DOHH2 (cell line): ENCODE results near the gene HBEGF.

Source experiments
- H3F3A ChIP-seq: fragments of 200-600 bp; sonication (generic), shearing (Covaris generic); 2 replicates; pipeline ENCODE4 v1.6.0; 2016; ENCODE audit warnings: antibody characterized with exemption, mild to moderate bottlenecking; ENCODE audit not compliant: control insufficient read depth, insufficient read depth
- H3K27ac ChIP-seq: fragments of 200-600 bp; sonication (generic); 2 replicates; pipeline ENCODE4 v1.5.1; 2014; ENCODE audit warnings: low read depth, mild to moderate bottlenecking, low read length, moderate library complexity
- H3K27me3 ChIP-seq: fragments of 200-600 bp; sonication (generic); 2 replicates; pipeline ENCODE4 v1.6.1; 2014; ENCODE audit warnings: mild to moderate bottlenecking, low read length, mixed read lengths; ENCODE audit not compliant: control insufficient read depth
- H3K36me3 ChIP-seq: fragments of 200-600 bp; sonication (generic); 2 replicates; pipeline ENCODE4 v1.6.1; 2014; ENCODE audit warnings: mild to moderate bottlenecking, low read length, moderate library complexity, mixed read lengths; ENCODE audit not compliant: control insufficient read depth
- H3K4me1 ChIP-seq: fragments of 200-600 bp; sonication (generic); 2 replicates; pipeline ENCODE4 v1.6.1; 2014; ENCODE audit warnings: mild to moderate bottlenecking, low read length, mixed read lengths; ENCODE audit not compliant: control insufficient read depth
- H3K4me2 ChIP-seq: fragments of 200-600 bp; sonication (generic); 2 replicates; pipeline ENCODE4 v1.6.0; 2014; ENCODE audit warnings: mild to moderate bottlenecking, low read length, moderate library complexity
- H3K4me3 ChIP-seq: fragments of 200-600 bp; sonication (generic); 2 replicates; pipeline ENCODE4 v1.5.1; 2014; ENCODE audit warnings: mild to moderate bottlenecking, low read length, mixed read lengths
- H3K79me2 ChIP-seq: fragments of 200-600 bp; sonication (generic); 2 replicates; pipeline ENCODE4 v1.6.1; 2014; ENCODE audit warnings: mild to moderate bottlenecking, low read length, mixed read lengths; ENCODE audit not compliant: control insufficient read depth
- H3K9me2 ChIP-seq: fragments of 200-600 bp; sonication (generic); replicated peaks from 2 replicates; pipeline ENCODE4 v1.6.1; 2014; ENCODE audit warnings: mild to moderate bottlenecking, low read length, mixed read lengths; ENCODE audit not compliant: control insufficient read depth
- H3K9me3 ChIP-seq: fragments of 200-600 bp; sonication (generic); 2 replicates; pipeline ENCODE4 v1.6.1; 2014; ENCODE audit warnings: antibody characterized with exemption, low read length, mixed read lengths; ENCODE audit not compliant: control insufficient read depth, insufficient read depth
- H4K20me1 ChIP-seq: fragments of 200-600 bp; sonication (generic); 2 replicates; pipeline ENCODE4 v1.6.0; 2014; ENCODE audit warnings: low read depth, mild to moderate bottlenecking, antibody characterized with exemption, low read length, moderate library complexity; ENCODE audit not compliant: control insufficient read depth, insufficient read depth
- EZH2phosphoT487 ChIP-seq: fragments of 200-600 bp; sonication (generic); IDR thresholded peaks from 2 replicates; pipeline ENCODE4 v1.6.1; 2017; ENCODE audit warnings: borderline replicate concordance, mild to moderate bottlenecking, antibody characterized with exemption, low read length, moderate library complexity, mixed read lengths
- TF ChIP-seq, protein P1 (sequence below): fragments of 200-600 bp; sonication (generic); IDR thresholded peaks from one replicate; pipeline ENCODE4 v1.5.1; 2014; ENCODE audit warnings: antibody characterized with exemption, mild to moderate bottlenecking, low read depth, low read length; ENCODE audit not compliant: poor library complexity, severe bottlenecking

Gene HBEGF

DNA sequence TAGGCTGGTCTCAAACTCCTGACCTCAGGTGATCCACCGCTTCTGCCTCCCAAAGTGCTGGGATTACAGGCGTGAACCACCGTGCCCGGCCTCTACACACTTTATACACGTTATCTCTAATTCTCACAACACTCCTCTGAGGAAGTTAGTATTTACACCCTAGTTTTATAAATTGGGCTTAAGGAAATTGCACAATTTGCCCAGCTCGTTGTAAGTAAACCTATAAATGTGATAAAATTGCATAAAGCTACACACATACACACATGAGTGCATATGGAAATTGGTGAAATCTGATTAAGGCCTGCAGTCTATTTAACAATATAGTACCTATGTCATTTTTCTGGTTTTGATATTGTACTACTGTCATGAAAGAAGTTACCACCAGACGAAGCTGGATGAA lies 9.1 kb upstream of the HBEGF start:
- Histone ChIP-seq H4K20me1 (no peaks in the 10 kb centered on the region), H3K9me2 (no peaks in the 10 kb centered on the region), H3K4me2 (no peak overlapping the region), H3K79me2 (no peaks in the 10 kb centered on the region), H3K4me1 (peaks cover 3% of the 10 kb centered on the region), H3K27me3 (no peaks in the 10 kb centered on the region; the same call in 1 of the 2 replicates), H3K9me3 (no peaks in the 10 kb centered on the region), H3K4me3 (no peak overlapping the region), H3F3A (no peaks in the 10 kb centered on the region), H3K27ac (no peak overlapping the region), H3K36me3 (no peaks in the 10 kb centered on the region)
- TF ChIP-seq EZH2phosphoT487 = no peak
- TF ChIP-seq, protein P1, sequence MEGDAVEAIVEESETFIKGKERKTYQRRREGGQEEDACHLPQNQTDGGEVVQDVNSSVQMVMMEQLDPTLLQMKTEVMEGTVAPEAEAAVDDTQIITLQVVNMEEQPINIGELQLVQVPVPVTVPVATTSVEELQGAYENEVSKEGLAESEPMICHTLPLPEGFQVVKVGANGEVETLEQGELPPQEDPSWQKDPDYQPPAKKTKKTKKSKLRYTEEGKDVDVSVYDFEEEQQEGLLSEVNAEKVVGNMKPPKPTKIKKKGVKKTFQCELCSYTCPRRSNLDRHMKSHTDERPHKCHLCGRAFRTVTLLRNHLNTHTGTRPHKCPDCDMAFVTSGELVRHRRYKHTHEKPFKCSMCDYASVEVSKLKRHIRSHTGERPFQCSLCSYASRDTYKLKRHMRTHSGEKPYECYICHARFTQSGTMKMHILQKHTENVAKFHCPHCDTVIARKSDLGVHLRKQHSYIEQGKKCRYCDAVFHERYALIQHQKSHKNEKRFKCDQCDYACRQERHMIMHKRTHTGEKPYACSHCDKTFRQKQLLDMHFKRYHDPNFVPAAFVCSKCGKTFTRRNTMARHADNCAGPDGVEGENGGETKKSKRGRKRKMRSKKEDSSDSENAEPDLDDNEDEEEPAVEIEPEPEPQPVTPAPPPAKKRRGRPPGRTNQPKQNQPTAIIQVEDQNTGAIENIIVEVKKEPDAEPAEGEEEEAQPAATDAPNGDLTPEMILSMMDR = no peak

DNA sequence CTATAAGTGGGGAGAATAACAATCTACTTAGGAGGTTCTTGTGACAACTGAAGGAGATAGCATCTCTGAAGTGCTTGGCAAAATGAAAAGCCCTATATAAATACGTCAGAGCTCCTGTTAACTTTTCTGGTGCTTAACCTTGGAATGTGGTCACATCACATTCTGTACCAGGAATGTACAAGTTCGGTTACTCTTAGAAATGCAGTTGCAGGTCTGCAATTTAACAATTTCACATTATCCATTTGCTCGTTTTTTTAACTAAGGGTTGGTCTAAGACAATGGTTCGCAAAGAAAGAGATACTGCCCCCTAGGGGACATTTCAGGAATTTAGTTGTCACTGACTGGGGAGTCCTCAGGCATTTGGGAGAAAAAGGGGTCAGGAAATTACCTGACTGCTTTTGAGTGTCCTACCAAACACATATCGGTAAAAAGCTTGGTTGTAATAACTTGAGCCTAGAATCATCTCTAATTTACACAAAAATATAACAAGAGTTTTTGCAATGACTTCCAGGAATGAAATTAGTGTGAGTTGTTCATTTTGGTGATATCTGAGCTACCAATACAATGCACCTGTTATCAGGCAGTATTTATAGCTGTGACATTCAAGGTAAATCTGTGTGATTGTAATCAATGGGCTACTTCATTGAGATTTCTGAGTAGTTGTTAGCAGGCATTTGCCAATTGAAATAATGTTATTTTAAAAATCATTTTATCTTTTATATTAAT lies 5.4 kb upstream of the HBEGF start:
- no peaks in the 10 kb centered on the region for H3K36me3 ChIP-seq
- no peak for TF ChIP-seq EZH2phosphoT487
- TF ChIP-seq, protein P1 = peak; percentile 84
- H4K20me1 ChIP-seq = no peaks in the 10 kb centered on the region
- no peaks in the 10 kb centered on the region for H3K9me2 ChIP-seq
- no peak overlapping the region for H3K27ac ChIP-seq
- peaks cover 20% of the 10 kb centered on the region for H3K4me1 ChIP-seq
- no peaks in the 10 kb centered on the region for H3F3A ChIP-seq
- H3K4me2 ChIP-seq = no peak overlapping the region
- H3K27me3 ChIP-seq = peaks cover 6% of the 10 kb centered on the region
- H3K79me2 ChIP-seq = no peaks in the 10 kb centered on the region
- H3K4me3 ChIP-seq = no peak overlapping the region
- no peaks in the 10 kb centered on the region for H3K9me3 ChIP-seq

DNA sequence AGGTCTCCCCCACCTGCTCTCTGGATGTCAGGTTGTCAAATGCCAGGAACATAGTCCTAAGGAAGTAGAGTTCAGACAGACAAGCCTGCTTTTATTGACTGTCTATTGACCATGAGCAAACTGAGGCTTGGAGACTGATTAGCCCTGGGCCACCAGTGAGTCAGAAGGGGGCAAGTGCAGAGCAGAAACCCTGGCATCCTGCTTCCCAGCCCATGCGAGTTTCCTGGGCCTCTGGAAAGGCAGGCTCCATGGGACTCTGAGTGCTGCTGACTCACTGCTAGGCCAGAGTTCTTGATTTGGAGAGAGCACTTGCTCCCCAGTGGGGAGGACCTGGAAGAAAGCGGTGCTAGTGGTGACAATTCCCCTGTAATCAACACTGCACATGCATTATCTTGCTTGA lies 2.8 kb upstream of the HBEGF start:
- Histone ChIP-seq H3K27ac (no peak overlapping the region), H4K20me1 (no peaks in the 10 kb centered on the region), H3K4me3 (no peak overlapping the region), H3K4me2 (no peak overlapping the region), H3K9me3 (no peaks in the 10 kb centered on the region), H3K4me1 (peaks cover 28% of the 10 kb centered on the region), H3K27me3 (peaks cover 28% of the 10 kb centered on the region), H3K36me3 (no peaks in the 10 kb centered on the region), H3K79me2 (no peaks in the 10 kb centered on the region), H3K9me2 (no peaks in the 10 kb centered on the region), H3F3A (no peaks in the 10 kb centered on the region)
- TF ChIP-seq, protein P1 = no peak
